Measurements from ENCODE around the gene PPP1R15A. TPM values are rescaled to one million over a fixed set of nuclear protein-coding genes. Genes with fewer than 3 reads are reported as not detected.
"Not testable (repeated sequence)": the region's sequence is repeated elsewhere in the genome, so short reads cannot be mapped to it uniquely, and the experiment has no call there.

Gene PPP1R15A
- total RNA-seq, 1 experiment from 2014 or later: 12.5 TPM

DNA sequence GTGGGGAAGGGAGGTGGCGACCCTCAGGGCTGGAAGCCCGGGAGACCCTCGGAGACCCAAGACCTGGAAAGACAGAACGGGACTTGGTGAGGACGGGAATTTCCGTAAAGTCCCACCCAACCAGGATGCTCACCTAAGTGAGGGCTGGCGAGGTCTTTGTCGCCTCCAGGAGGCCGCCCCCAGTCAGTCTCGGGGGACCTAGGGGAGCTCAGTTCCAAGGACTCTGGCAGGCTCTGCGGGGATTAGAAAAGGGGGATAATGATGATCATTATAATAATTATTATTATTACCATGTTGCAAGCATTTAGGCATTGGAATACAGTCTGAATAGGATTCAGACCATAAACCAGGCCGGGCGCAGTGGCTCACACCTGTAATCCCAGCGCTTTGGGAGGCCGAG, 26.8 kb upstream of the PPP1R15A start:
- no peaks in the 10 kb centered on the region for H3K27me3 ChIP-seq
- H3K9me3 ChIP-seq (replicated peaks): no peaks in the 10 kb centered on the region
- no peaks in the 10 kb centered on the region for H3K4me1 ChIP-seq
- H3K4me3 ChIP-seq: no peak overlapping the region
- no peak for DNase-seq
- H3K27ac ChIP-seq: no peak overlapping the region
- H3K36me3 ChIP-seq: peaks cover 23% of the 10 kb centered on the region

DNA sequence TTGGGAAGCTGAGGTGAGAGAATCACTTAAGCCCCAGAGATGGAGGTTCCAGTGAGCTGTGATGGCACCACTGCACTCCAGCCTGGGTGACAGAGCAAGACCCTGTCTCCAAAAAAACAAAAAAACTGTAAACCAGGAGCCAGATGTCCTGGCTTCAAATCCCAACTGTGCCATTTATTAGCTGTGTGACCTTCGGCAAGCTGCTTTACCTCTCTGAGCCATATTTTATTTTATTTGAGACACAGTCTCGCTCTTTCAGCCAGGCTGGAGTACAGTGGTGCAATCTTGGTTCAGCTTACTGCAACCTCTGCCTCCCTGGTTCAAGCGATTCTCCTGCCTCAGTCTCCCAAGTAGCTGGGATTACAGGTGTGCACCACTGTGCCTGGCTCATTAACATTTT, 25.6 kb upstream of the PPP1R15A start:
- H3K4me3 ChIP-seq; DNase-seq; H3K27me3 ChIP-seq; H3K4me1 ChIP-seq; H3K27ac ChIP-seq; H3K9me3 ChIP-seq (replicated peaks): not testable (repeated sequence)
- peaks cover 23% of the 10 kb centered on the region for H3K36me3 ChIP-seq

DNA sequence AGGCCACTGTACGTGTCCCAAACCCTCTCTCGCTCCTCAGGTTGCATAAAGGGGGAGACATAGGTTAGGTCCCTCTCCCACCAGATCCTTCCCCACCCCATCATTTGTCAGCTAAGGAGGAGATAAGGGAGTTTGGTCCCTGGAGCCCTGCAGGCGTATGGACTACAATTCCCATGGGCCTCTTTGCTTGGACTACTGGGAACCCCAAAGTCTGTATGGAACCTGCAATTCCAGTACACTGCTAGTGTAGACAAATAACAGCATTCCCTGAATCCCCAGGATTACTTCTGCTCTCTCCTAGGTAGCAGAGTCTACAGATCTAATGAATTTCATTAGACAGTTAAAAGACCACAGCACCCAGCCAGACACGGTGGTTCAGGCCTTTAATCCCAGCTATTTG, 19.9 kb upstream of the PPP1R15A start:
- H3K27me3 ChIP-seq: no peaks in the 10 kb centered on the region
- no peaks in the 10 kb centered on the region for H3K4me1 ChIP-seq
- no peak overlapping the region for H3K27ac ChIP-seq
- no peak for DNase-seq
- H3K9me3 ChIP-seq (replicated peaks): no peaks in the 10 kb centered on the region
- no peak overlapping the region for H3K4me3 ChIP-seq
- H3K36me3 ChIP-seq: peaks cover 11% of the 10 kb centered on the region

DNA sequence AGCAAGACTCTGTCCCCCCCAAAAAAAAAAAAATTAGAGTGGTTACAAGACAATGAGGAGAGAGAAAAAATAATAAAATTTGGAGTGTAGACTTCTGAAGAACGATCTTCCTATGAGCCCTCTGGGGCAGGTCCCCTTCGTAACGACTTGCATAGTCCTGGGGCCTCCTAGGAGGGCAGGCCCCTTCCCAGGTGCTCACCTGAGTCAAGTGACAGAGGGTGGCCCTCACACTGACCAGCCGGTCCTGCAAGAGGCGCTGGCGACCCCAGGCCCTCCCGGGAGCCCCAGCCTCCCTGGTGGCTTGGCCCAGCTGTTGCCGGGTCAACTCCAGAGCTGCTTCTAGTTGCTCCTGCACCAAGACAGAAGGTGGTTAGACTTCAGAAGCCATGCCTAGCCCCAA, 18.7 kb upstream of the PPP1R15A start:
- Histone ChIP-seq H3K9me3 (replicated peaks) (no peaks in the 10 kb centered on the region), H3K27me3 (no peaks in the 10 kb centered on the region), H3K36me3 (peaks cover 6% of the 10 kb centered on the region), H3K27ac (no peak overlapping the region), H3K4me1 (no peaks in the 10 kb centered on the region), H3K4me3 (no peak overlapping the region)
- DNase-seq: no peak

DNA sequence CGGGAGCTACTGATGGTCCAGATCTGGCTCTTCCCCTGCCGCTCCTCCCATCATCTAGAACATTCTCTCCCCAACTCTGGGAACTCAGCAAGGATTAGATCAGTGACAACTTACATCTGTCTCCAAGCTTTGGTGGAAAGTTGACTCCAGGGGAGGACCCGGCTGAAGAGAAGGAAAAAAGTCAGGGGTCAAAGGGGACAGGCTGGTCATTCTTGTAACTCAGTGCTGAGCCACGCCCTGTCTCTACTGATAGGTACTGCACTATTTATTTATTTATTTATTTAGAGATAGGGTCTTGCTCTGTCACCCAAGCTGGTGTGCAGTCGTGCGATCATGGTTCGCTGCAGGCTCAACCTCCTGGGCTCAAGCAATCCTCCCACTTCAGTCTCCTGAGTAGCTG, 18.1 kb upstream of the PPP1R15A start:
- Histone ChIP-seq H3K27me3 (no peaks in the 10 kb centered on the region), H3K4me1 (no peaks in the 10 kb centered on the region), H3K36me3 (peaks cover 7% of the 10 kb centered on the region), H3K9me3 (replicated peaks) (no peaks in the 10 kb centered on the region), H3K4me3 (no peak overlapping the region), H3K27ac (no peak overlapping the region)
- no peak for DNase-seq

DNA sequence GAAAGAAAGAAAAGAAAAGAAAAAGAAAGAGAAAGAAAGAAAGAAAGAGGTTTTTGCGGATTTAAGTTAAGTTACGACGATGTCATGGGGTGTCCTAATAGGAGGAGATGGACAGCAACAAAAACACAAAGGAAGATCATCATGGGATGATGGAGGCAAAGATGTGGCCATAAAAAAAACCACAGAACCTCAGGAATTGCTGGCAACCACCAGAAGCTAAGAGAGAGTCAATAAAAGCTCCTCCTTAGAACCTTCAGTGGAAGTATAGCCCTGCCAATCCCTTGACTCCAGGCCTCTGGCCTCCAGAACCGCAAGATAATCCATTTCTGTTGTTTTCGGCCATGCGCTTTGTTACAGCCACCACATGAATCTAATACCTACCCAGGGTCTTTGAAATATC, 15.3 kb upstream of the PPP1R15A start:
- Histone ChIP-seq H3K36me3 (peaks cover 19% of the 10 kb centered on the region), H3K27ac (no peak overlapping the region)
- DNase-seq: no peak

DNA sequence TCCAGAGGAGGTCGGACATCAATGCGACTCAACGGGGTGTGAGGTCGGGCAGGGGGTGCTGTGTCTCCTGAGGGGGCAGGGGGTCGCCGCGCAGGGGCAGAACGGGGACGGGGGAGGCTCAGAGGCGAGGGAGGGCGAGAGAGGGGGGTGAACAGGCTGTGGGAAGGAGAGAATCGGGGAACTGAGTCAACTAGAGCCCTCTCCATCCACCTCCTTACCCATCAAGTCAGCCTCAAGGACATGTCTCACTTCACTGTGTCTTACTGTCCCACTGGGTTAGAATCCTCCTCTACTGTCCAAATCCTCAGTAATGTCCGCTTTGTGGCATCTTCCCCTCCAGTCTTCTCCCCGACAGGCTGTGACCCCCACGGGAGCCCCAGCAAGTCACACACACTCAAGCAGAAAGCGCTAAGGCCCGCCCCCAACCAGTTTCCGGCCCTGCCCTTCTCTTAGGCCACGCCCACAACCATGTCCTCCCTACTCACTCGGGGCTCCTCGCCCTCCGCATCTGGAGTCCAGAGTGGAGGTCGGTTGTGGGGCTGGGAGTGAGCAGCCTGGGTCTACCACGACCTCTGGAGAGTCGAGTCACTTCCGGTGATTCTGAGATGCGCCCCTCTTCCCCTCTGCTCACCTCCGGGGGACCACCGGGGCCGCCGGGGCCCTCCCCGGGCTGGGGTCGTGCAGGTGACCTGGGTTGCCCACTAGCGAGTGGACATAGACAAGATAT, 13.1 kb upstream of the PPP1R15A start:
- Histone ChIP-seq H3K27ac (no peak overlapping the region), H3K4me1 (no peaks in the 10 kb centered on the region), H3K36me3 (peaks cover 15% of the 10 kb centered on the region), H3K9me3 (replicated peaks) (no peaks in the 10 kb centered on the region), H3K27me3 (no peaks in the 10 kb centered on the region), H3K4me3 (no peak overlapping the region)
- no peak for DNase-seq

More for the DNA sequence above, 15.3 kb upstream of the PPP1R15A start:
- no peaks in the 10 kb centered on the region for H3K4me1 ChIP-seq
- H3K4me3 ChIP-seq: no peak overlapping the region
- H3K9me3 ChIP-seq (replicated peaks): no peaks in the 10 kb centered on the region
- H3K27me3 ChIP-seq: no peaks in the 10 kb centered on the region

DNA sequence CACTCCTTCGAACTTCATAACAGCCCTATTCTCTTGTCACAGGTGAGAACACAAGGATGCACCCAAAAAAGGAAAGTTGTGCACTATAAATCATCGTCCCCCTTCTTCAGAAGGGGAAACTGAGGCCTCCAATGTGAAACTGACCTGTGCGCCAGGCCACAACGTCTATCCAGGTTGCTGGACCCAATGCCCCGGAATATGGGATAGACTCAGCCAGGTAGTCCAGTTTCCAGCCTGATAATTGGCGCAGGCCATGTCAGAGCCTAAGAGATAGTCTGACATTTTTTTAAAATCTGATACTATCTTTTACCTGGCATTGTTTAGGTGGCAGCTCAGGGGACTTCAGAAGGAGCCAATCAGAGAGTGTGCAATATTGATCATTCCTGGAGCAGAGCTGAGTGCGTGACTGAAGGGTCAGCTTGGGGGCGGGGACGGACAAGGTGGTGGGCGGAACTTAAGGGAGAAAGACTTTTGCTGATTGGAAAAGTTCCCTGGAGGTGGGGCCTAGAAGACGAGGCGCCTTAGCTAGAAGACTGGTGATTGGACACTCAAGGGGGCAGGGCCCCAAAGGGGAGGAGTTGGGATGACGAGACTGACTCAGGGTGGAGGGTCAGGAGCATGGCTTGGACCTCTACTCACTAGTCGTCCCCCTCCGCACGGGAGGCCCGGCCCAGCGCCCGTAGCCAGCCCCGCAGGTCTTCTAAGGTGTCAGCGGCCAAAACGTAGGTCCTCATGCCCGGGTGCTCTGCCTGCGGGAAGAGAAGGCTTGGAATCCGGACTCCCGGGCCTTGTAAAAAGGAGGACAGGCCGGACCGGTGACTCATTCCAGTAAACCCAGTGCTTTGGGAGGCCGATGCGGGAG, 12.3 kb upstream of the PPP1R15A start:
- Histone ChIP-seq H3K36me3 (peaks cover 16% of the 10 kb centered on the region), H3K4me1 (no peaks in the 10 kb centered on the region), H3K27me3 (no peaks in the 10 kb centered on the region), H3K9me3 (replicated peaks) (no peaks in the 10 kb centered on the region), H3K27ac (no peak overlapping the region), H3K4me3 (no peak overlapping the region)
- DNase-seq: no peak

DNA sequence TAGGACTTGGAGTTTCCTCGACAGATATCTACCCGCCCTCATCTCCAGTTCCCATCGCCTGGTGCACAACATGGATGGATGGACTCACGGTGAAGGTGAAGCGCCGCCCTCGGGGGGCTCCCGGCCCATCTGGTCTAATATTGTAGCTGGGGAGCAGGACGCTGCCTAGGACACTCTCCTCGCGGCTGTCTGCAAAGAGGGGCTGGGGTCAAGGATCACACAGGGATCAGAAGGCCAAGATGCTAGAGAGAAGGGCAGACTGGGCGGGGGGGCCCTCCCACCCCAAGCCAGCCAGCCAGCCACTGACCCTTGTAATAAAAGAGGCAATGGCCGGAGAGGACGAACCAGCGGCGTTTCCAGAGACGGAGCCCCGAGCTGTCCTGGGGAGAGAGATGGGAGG, 10.9 kb upstream of the PPP1R15A start:
- no peak overlapping the region for H3K27ac ChIP-seq
- H3K9me3 ChIP-seq (replicated peaks): no peaks in the 10 kb centered on the region
- H3K27me3 ChIP-seq: no peaks in the 10 kb centered on the region
- H3K4me1 ChIP-seq: no peaks in the 10 kb centered on the region
- no peak overlapping the region for H3K4me3 ChIP-seq
- DNase-seq: no peak
- peaks cover 16% of the 10 kb centered on the region for H3K36me3 ChIP-seq

DNA sequence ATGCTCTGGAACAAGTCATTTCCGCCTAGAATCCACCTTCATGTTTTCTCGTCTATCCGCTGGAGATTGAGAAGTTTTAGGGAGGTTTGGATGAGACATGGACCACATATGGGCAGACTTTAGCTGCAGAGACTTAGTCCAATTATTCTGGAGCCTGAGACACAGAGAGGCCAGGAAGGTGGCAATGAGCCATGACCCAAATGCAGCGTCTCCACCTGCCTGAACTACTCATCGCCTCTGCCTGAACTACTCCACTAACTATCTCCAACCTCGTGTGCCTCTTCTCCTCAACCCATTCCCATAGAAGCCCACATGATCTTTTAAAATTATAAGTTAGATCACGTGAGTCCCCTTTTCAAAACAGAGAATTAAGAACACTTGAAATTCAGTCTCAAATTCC, 9.4 kb upstream of the PPP1R15A start:
- DNase-seq: no peak
- H3K36me3 ChIP-seq: peaks cover 16% of the 10 kb centered on the region
- no peaks in the 10 kb centered on the region for H3K27me3 ChIP-seq
- H3K4me3 ChIP-seq: no peak overlapping the region
- H3K27ac ChIP-seq: no peak overlapping the region
- peaks cover 8% of the 10 kb centered on the region; the same call in 1 of the 2 replicates for H3K4me1 ChIP-seq
- H3K9me3 ChIP-seq (replicated peaks): no peaks in the 10 kb centered on the region

DNA sequence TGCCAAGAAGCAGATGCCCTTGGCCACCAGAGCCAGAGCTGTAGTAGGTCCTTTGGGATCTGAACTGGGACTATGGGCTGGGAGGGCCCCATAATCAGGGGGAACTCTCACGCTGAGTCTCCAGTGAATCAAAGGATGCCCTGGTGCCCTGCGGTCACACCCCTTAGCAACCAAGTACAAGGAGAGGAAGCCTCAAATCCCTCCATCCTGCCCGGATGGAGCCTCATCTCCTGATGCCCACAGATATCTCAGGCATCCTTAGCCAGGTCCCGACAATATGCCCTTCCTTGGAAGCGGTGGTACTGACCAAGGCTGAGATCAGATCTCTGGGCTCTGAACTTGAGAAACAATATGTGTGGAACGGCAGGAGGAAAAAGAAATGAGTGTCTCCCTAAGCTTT, 5.5 kb upstream of the PPP1R15A start:
- H3K4me1 ChIP-seq: peaks cover 14% of the 10 kb centered on the region
- H3K27ac ChIP-seq: no peak overlapping the region; the same call in 1 of the 2 replicates
- H3K9me3 ChIP-seq (replicated peaks): no peaks in the 10 kb centered on the region
- H3K4me3 ChIP-seq: no peak overlapping the region
- no peaks in the 10 kb centered on the region for H3K27me3 ChIP-seq
- H3K36me3 ChIP-seq: peaks cover 3% of the 10 kb centered on the region; the same call in 1 of the 2 replicates
- no peak for DNase-seq

DNA sequence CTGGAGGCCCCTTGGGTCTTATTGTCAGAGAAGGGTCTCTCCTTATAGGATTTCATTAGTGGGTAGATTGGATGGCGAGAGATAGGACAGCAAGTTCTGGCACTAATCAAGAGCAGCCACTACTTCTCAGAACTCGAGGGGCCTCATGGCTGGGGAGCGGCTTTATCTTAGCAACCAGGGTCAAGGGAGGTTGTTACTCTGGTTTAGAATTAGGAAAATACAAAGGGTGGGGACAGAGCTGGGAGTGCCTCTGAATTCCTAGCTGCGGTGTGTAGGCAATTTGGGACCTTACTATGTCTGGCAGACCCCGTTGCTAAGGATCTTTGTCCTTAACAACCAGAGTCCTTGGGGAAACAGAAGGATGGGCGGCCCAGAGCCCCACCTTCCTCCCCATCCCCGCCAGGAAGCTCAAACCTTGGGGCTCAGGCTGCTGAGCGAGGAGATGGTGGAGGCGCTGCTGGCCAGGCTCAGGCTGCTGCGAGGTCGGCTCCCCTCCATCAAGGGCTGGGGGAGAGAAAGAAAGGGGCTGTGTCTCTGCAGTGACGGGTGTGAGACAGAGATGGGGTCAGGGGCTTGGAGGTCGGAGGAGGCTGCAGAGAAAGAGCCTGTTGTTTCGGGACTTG, 5.0 kb upstream of the PPP1R15A start:
- DNase-seq: no peak
- peaks cover 14% of the 10 kb centered on the region for H3K4me1 ChIP-seq
- H3K36me3 ChIP-seq: peaks cover 3% of the 10 kb centered on the region; the same call in 1 of the 2 replicates
- peak overlapping the region; percentile 69 for H3K27ac ChIP-seq
- H3K4me3 ChIP-seq: peak overlapping the region; percentile 60
- no peaks in the 10 kb centered on the region for H3K27me3 ChIP-seq
- H3K9me3 ChIP-seq (replicated peaks): no peaks in the 10 kb centered on the region

DNA sequence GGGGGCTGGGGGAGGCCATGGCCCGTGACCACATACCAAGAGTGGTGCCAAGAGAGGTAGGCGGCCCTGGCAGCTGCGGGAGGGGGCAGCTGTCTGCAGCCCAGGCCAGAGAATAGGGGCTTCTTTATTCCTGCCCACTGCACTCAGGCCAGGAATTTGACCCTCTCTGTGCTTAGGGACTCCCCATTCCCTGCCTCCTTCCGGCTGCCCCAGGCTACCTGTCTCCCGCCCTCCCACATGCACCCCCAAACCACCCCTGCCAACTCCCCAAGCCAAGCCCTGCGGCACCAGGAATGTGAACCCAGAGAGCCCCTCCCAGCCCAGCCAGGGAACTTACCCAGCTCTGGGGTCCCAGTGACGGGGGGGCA, 4.5 kb upstream of the PPP1R15A start:
- H3K9me3 ChIP-seq (replicated peaks): no peaks in the 10 kb centered on the region
- peaks cover 14% of the 10 kb centered on the region for H3K4me1 ChIP-seq
- DNase-seq: peak; percentile 58 to 62
- no peaks in the 10 kb centered on the region for H3K27me3 ChIP-seq
- H3K27ac ChIP-seq: peak overlapping the region; percentile 69
- H3K4me3 ChIP-seq: peak overlapping the region; percentile 60
- H3K36me3 ChIP-seq: peaks cover 3% of the 10 kb centered on the region; the same call in 1 of the 2 replicates

DNA sequence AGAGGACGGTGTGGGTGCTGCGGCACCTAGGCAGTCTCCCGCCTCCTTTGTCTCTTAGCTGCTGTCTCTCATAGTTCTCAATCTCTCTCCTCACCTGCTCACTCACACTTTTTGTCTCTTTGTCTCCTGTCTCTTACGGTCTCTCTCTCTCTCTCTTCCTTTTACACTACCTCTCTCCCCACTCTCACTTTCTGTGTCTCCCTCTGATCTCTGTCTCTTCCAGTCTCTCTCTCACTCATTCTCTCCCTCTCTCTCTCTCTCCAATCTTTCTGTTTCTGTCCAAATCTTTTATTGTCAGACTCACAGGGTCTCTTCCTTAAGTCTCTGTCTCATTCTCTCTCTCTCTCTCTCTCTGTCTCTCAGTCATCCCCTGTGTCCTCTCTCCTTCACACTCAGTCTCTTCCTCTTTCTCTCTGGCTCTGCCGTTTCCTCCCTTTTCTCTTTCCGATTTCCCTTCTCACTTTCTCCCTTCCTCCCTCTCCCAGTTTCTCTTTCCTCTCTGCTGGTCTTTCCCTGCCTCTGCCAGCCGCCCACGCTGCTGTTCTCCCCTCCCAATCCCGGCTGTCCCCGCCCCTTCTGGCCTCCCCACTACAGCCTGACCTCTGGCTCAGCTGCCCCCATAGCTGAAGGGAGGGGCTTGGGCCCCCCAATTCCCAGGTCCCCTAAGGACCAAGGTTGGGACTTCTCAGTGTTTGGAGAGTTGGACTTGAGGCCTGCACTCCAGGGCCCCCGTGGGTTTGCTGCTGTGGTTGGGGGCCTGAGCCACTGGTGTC, 3.9 kb upstream of the PPP1R15A start, which contains the start of gene PLEKHA4:
Gene PLEKHA4, minus strand, starts transcription at position 504 of the 773 bp plus-strand sequence. CDS start 997 bp downstream, outside the sequence.
- Histone ChIP-seq H3K27me3 (no peaks in the 10 kb centered on the region), H3K4me1 (peaks cover 16% of the 10 kb centered on the region), H3K4me3 (peak within 1 kb of the TSS; percentile 60), H3K9me3 (replicated peaks) (no peaks in the 10 kb centered on the region), H3K27ac (peak within 1 kb of the TSS; percentile 69), H3K36me3 (peaks cover 3% of the 10 kb centered on the region; the same call in 1 of the 2 replicates)
- DNase-seq: peak; percentile 77 to 79

All from SJCRH30 (cell line).